HG03039 (cell line): ENCODE results near the gene UBE2QL1.

Source experiments
- ATAC-seq: cut with Tn5 transposase; IDR thresholded peaks from one replicate; pipeline ENCODE4 v1.9.1; 2021; ENCODE audit warnings: mild to moderate bottlenecking, moderate library complexity; ENCODE audit not compliant: unreplicated experiment

The UBE2QL1 gene

GRCh38 chr5:6522331-6522730 is 73.7 kb downstream of the UBE2QL1 start:
- no peak for ATAC-seq

- no peak for ATAC-seq
Observed at GRCh38 chr5:6522923-6523322, 74.3 kb downstream of the UBE2QL1 start.

GRCh38 chr5:6525422-6525821 is 76.8 kb downstream of the UBE2QL1 start:
- ATAC-seq = no peak

- no peak for ATAC-seq
Observed at GRCh38 chr5:6525910-6526309, 77.3 kb downstream of the UBE2QL1 start.

GRCh38 chr5:6527749-6528455 is 79.2 kb downstream of the UBE2QL1 start:
- no peak for ATAC-seq

GRCh38 chr5:6535594-6535993 is 86.9 kb downstream of the UBE2QL1 start:
- no peak for ATAC-seq

GRCh38 chr5:6539060-6539459 is 90.4 kb downstream of the UBE2QL1 start:
- ATAC-seq = no peak

- ATAC-seq = no peak
Observed at GRCh38 chr5:6540111-6540827, 91.6 kb downstream of the UBE2QL1 start.

- no peak for ATAC-seq
Observed at GRCh38 chr5:6541256-6542013, 92.8 kb downstream of the UBE2QL1 start.

- ATAC-seq = no peak
Observed at GRCh38 chr5:6542421-6543345, 94.0 kb downstream of the UBE2QL1 start.

- no peak for ATAC-seq
Observed at GRCh38 chr5:6543346-6543730, 94.7 kb downstream of the UBE2QL1 start.

- ATAC-seq = no peak
Observed at GRCh38 chr5:6543830-6544560, 95.3 kb downstream of the UBE2QL1 start.
